GM12878 (cell line): ENCODE measurements around the gene LIFR. TPM values are rescaled to one million over a fixed set of nuclear protein-coding genes. Genes with fewer than 3 reads are reported as not detected.

ENCODE experiments used
- FOXK2 ChIP-seq: fragments of 450-650 bp; IDR thresholded peaks from 2 replicates; pipeline ENCODE4 v1.6.1; 2017; ENCODE audit warnings: mild to moderate bottlenecking, moderate library complexity
- HCFC1 ChIP-seq: fragments of 150-350 bp; IDR thresholded peaks from 2 replicates; pipeline ENCODE4 v1.6.1; 2014; ENCODE audit warnings: low read length
- KLF5 ChIP-seq: fragments of 450-650 bp; IDR thresholded peaks from 2 replicates; pipeline ENCODE4 v1.6.1; 2014; ENCODE audit warnings: mild to moderate bottlenecking; ENCODE audit not compliant: partially characterized antibody
- RFX5 ChIP-seq: IDR thresholded peaks from 2 replicates; pipeline ENCODE4 v1.6.1; 2011; ENCODE audit warnings: low read depth, low read length, improper control_type of control experiment
- SRF ChIP-seq, 2 experiments: IDR thresholded peaks; 2 replicates each; pipeline ENCODE4 v1.6.1; 2011; ENCODE audit warnings: low read depth in 2 of 2, low read length in 2 of 2, mild to moderate bottlenecking in 1 of 2, moderate library complexity in 1 of 2
- YBX1 ChIP-seq: fragments of 450-650 bp; IDR thresholded peaks from 2 replicates; pipeline ENCODE4 v1.6.1; 2016; ENCODE audit warnings: antibody characterized with exemption
- YY1 ChIP-seq: IDR thresholded peaks from 2 replicates; pipeline ENCODE4 v1.6.1; 2011; ENCODE audit warnings: low read depth, mild to moderate bottlenecking, low read length
- ZBTB11 ChIP-seq: fragments of 450-650 bp; formaldehyde crosslinking; IDR thresholded peaks from 2 replicates; pipeline ENCODE4 v1.5.0; 2022; ENCODE audit warnings: mild to moderate bottlenecking, missing genetic modification characterization
- ZNF384 ChIP-seq: IDR thresholded peaks from 2 replicates; pipeline ENCODE4 v1.6.1; 2012; ENCODE audit warnings: low read depth, mild to moderate bottlenecking, low read length, improper control_type of control experiment, borderline replicate concordance
- polyA plus RNA-seq, 11 experiments: library from polyadenylated mRNA; depleted of rRNA in 4 of 11; unstranded in 6 of 11; stranded (reverse) in 5 of 11; fragments of >200 nt; fragmentation: Nextera tagmentation in 4 of 11; fragmentation: Illumina TruSeq in 1 of 11; extraction: Ambion mirVana in 4 of 11; extraction: Trizol in 1 of 11; gene quantifications; 1 replicate in 1 of 11; 2 replicates in 10 of 11; pipeline versions ENCODE4 v1.2.1 to v1.2.3, GENCODE V29; 2011 to 2016; ENCODE audit warnings: inconsistent platforms in 2 of 11, missing spikeins in 2 of 11, low read depth in 1 of 11
- total RNA-seq, 4 experiments: library from RNA; depleted of rRNA in 3 of 4; stranded (reverse); fragments of >200 nt in 3 of 4; fragmentation: Illumina TruSeq in 1 of 4; extraction: Trizol in 1 of 4; gene quantifications; 2 replicates each; pipeline versions ENCODE4 v1.2.1 to v1.2.3, GENCODE V29; 2013 to 2021
- TF ChIP-seq, protein P1 (sequence below): IDR thresholded peaks from 2 replicates; pipeline ENCODE4 v1.6.1; 2012; ENCODE audit warnings: improper control_type of control experiment, low read depth, low read length; ENCODE audit not compliant: insufficient replicate concordance

LIFR gene
- total and polyA plus RNA-seq, 10 of the 15 experiments (the other 5 are each of a cell fraction or from before 2014, with no cell fraction given) = 0.10 TPM; not detected in 9

- TF ChIP-seq ZBTB11 = no peak
- no peak for TF ChIP-seq YBX1
- no peak for TF ChIP-seq SRF (IDR thresholded peaks at IDR 0.05; ENCODE audit: low read depth in 2 of 2, low read length in 2 of 2)
- no peak for TF ChIP-seq FOXK2
- TF ChIP-seq RFX5 = no peak
- TF ChIP-seq ZNF384 = no peak
- TF ChIP-seq HCFC1 = no peak
- no peak for TF ChIP-seq KLF5
- TF ChIP-seq YY1 = no peak
- TF ChIP-seq, protein P1, sequence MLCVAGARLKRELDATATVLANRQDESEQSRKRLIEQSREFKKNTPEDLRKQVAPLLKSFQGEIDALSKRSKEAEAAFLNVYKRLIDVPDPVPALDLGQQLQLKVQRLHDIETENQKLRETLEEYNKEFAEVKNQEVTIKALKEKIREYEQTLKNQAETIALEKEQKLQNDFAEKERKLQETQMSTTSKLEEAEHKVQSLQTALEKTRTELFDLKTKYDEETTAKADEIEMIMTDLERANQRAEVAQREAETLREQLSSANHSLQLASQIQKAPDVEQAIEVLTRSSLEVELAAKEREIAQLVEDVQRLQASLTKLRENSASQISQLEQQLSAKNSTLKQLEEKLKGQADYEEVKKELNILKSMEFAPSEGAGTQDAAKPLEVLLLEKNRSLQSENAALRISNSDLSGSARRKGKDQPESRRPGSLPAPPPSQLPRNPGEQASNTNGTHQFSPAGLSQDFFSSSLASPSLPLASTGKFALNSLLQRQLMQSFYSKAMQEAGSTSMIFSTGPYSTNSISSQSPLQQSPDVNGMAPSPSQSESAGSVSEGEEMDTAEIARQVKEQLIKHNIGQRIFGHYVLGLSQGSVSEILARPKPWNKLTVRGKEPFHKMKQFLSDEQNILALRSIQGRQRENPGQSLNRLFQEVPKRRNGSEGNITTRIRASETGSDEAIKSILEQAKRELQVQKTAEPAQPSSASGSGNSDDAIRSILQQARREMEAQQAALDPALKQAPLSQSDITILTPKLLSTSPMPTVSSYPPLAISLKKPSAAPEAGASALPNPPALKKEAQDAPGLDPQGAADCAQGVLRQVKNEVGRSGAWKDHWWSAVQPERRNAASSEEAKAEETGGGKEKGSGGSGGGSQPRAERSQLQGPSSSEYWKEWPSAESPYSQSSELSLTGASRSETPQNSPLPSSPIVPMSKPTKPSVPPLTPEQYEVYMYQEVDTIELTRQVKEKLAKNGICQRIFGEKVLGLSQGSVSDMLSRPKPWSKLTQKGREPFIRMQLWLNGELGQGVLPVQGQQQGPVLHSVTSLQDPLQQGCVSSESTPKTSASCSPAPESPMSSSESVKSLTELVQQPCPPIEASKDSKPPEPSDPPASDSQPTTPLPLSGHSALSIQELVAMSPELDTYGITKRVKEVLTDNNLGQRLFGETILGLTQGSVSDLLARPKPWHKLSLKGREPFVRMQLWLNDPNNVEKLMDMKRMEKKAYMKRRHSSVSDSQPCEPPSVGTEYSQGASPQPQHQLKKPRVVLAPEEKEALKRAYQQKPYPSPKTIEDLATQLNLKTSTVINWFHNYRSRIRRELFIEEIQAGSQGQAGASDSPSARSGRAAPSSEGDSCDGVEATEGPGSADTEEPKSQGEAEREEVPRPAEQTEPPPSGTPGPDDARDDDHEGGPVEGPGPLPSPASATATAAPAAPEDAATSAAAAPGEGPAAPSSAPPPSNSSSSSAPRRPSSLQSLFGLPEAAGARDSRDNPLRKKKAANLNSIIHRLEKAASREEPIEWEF = no peak
Measured at GRCh38 chr5:38452201-38452600, 104.2 kb downstream of the LIFR start (continued).
